ENCODE results near the gene ZNF414. TPM values are rescaled to one million over a fixed set of nuclear protein-coding genes. Genes with fewer than 3 reads are reported as not detected.

Gene ZNF414
- total RNA-seq, 2 experiments from 2014 or later: 21.6 to 24.0 TPM

DNA sequence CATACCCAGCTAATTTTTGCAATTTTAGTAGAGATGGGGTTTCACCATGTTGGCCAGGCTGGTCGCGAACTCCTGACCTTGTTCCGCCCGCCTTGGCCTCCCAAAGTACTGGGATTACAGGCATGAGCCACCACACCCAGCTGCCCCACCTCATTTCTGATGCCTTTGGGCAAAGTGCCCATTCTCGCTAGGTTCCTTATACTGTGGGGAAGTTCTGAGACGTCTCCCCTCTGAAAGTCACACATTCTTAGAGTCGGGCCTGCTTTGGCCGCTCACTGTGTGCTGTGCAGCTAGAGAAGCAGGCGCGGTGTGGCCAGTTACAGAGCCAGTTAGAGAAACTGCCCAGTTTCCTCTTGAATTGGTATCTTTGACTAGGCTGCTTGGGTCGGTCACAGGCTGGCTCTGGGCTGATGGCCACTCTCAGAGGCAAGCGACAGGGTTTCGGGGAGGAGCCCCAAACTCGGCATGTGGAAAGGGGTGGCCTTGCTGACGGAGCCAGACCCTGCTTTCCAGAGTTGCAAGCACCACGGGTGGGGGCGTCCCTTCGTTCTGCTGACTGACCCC is 29.6 kb downstream of the ZNF414 start:
- no peak overlapping the region for H3K27ac Mint-ChIP-seq
- TF ChIP-seq, protein P1, sequence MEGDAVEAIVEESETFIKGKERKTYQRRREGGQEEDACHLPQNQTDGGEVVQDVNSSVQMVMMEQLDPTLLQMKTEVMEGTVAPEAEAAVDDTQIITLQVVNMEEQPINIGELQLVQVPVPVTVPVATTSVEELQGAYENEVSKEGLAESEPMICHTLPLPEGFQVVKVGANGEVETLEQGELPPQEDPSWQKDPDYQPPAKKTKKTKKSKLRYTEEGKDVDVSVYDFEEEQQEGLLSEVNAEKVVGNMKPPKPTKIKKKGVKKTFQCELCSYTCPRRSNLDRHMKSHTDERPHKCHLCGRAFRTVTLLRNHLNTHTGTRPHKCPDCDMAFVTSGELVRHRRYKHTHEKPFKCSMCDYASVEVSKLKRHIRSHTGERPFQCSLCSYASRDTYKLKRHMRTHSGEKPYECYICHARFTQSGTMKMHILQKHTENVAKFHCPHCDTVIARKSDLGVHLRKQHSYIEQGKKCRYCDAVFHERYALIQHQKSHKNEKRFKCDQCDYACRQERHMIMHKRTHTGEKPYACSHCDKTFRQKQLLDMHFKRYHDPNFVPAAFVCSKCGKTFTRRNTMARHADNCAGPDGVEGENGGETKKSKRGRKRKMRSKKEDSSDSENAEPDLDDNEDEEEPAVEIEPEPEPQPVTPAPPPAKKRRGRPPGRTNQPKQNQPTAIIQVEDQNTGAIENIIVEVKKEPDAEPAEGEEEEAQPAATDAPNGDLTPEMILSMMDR (IDR thresholded peaks at IDR 0.05): no peak
- CTCF ChIA-PET: interaction anchor here (1.1 kb wide), 1 partner anchor 130 kb away, joined by 3 read pairs; no protein-coding TSS in a partner anchor
- peaks cover 75% of the 10 kb centered on the region for H3K36me3 Mint-ChIP-seq (ENCODE audit: low read depth)
- intact Hi-C loops (cut with micrococcal nuclease): no loop called here
- no peak overlapping the region for H3K4me3 Mint-ChIP-seq
- ATAC-seq (no peak), DNase-seq (no peak)
- no peaks in the 10 kb centered on the region for H3K27me3 Mint-ChIP-seq
- no peaks in the 10 kb centered on the region for H3K9me3 Mint-ChIP-seq
- H3K4me1 Mint-ChIP-seq (ENCODE audit: low read depth): peaks cover 59% of the 10 kb centered on the region
- POLR2A ChIA-PET: no interaction called here

DNA sequence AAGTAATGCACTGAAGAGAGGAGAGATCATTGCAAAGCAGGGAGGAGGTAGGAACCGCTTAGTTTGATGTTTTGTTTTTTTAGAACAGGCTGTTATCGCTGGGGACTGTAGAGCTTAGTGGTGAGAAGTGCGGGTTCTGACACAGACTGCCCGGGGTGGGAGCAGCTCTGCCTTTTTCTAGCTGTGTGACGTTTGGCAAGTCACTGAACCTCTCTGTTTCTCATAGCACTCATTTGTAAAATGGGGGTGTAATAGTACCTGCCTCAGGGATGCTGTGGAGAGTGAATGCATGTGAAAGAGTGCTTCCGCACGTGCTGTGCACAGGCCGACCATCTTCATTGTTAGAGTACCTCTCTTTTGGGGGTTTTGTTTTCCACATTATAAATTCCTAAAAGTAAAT is 30.8 kb downstream of the ZNF414 start:
- H3K36me3 Mint-ChIP-seq (ENCODE audit: low read depth): peaks cover 76% of the 10 kb centered on the region
- H3K27ac Mint-ChIP-seq: peak overlapping the region; percentile 53
- intact Hi-C loops (cut with micrococcal nuclease): no loop called here
- H3K4me1 Mint-ChIP-seq (ENCODE audit: low read depth): peaks cover 69% of the 10 kb centered on the region
- ATAC-seq (no peak), DNase-seq (no peak)
- ChIA-PET POLR2A (interaction anchor here (0.6 to 1.9 kb wide), 6 partner anchors 9 to 119 kb away, joined by 3 to 5 read pairs (median 4); partner anchors contain the start of genes ANGPTL4 and ZNF414), CTCF (interaction anchor here (0.9 to 5.3 kb wide), 3 partner anchors 70 to 129 kb away, joined by 3 to 31 read pairs (median 3); partner anchors contain the start of gene MARCHF2)
- H3K27me3 Mint-ChIP-seq: no peaks in the 10 kb centered on the region
- TF ChIP-seq, protein P1 (IDR thresholded peaks at IDR 0.05): no peak
- no peaks in the 10 kb centered on the region for H3K9me3 Mint-ChIP-seq
- H3K4me3 Mint-ChIP-seq: no peak overlapping the region

DNA sequence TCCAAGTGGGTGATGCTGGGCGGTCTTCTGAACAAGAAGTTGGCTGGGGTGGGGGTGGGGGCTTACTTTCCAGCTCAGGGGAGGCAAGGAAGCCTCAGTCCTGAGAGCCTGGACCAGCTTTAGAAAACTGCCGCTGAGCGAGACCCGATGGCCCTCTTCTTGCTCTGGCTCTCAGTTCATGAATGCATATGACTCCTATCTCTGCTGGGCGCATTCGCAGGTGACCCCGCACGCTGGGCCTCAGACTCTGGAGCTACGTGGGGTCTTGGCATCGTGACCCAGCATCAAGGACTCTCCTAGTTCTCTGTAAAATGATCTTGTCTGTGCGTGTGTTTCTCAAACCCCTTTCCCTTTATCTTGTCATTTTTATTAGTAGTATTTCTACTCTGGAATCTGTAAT is 31.3 kb downstream of the ZNF414 start:
- Mint-ChIP-seq H3K27me3 (no peaks in the 10 kb centered on the region), H3K27ac (peak overlapping the region; percentile 53), H3K4me1 (ENCODE audit: low read depth) (peaks cover 69% of the 10 kb centered on the region), H3K9me3 (no peaks in the 10 kb centered on the region), H3K36me3 (ENCODE audit: low read depth) (peaks cover 76% of the 10 kb centered on the region), H3K4me3 (no peak overlapping the region)
- TF ChIP-seq, protein P1 (IDR thresholded peaks at IDR 0.05): no peak
- POLR2A ChIA-PET: interaction anchor here (1.0 to 2.5 kb wide), 6 partner anchors 20 to 118 kb away, joined by 3 to 13 read pairs (median 4); partner anchors contain the start of genes ANGPTL4, HNRNPM and ZNF414
- CTCF ChIA-PET: interaction anchor here (0.9 to 5.3 kb wide), 4 partner anchors 11 to 97 kb away, joined by 3 to 31 read pairs (median 3); partner anchors contain the start of gene MARCHF2
- ATAC-seq: no peak
- no peak for DNase-seq
- intact Hi-C loops (cut with micrococcal nuclease): no loop called here

DNA sequence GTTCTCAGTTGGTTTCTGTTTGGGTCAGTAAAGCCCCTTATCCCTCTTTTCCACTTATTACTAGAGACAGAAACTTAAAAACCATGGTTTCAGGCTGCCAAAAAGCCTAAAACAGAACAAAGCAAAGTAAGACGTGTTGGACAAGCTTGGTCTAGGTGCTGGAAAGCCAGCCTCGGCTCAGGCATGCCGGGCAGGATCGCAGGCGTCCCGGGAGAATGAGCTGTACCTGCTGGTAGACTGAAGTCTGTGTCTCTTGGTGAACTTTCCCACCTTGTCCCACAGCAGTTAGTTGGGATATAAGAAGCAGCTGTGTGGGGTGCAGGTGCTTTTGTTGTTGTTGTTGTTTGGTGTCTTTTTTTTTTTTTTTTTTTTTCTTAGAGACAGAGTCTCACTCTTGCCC is 32.4 kb downstream of the ZNF414 start:
- no peaks in the 10 kb centered on the region for H3K9me3 Mint-ChIP-seq
- ChIA-PET POLR2A (interaction anchor here (1.6 to 2.5 kb wide), 3 partner anchors 19 to 36 kb away, joined by 3 to 13 read pairs (median 5); partner anchors contain the start of genes HNRNPM and ZNF414), CTCF (interaction anchor here (0.9 to 5.3 kb wide), 5 partner anchors 13 to 98 kb away, joined by 3 to 31 read pairs (median 3); no protein-coding TSS in a partner anchor)
- intact Hi-C loops (cut with micrococcal nuclease): no loop called here
- ATAC-seq (peak; percentile 25), DNase-seq (no peak)
- TF ChIP-seq, protein P1 (IDR thresholded peaks at IDR 0.05): no peak
- peaks cover 68% of the 10 kb centered on the region for H3K4me1 Mint-ChIP-seq (ENCODE audit: low read depth)
- H3K27me3 Mint-ChIP-seq: no peaks in the 10 kb centered on the region
- peaks cover 75% of the 10 kb centered on the region for H3K36me3 Mint-ChIP-seq (ENCODE audit: low read depth)
- no peak overlapping the region for H3K4me3 Mint-ChIP-seq
- peak overlapping the region; percentile 72 for H3K27ac Mint-ChIP-seq

DNA sequence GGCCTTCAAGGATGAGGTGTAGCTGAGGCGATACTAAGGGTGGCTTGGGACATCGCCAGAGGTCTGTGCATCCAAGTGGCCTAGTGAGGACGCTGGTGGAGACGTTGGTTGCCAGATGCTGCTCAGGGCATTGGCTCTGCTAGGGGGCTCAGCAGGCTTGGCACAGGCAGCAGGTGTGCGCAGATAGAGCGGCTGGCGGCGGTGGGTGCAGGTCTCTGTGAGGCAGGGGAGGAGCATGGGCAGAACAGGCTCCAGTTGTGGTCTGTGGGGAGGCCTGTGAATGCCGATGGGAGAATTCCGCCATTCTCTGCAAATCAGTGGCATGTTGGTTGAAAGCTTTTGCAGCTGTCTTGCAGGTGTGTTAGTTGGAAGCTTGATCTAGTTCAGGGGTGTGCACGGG is 32.8 kb downstream of the ZNF414 start:
- H3K4me1 Mint-ChIP-seq (ENCODE audit: low read depth): peaks cover 68% of the 10 kb centered on the region
- CTCF ChIA-PET: interaction anchor here (1.1 to 5.3 kb wide), 3 partner anchors 13 to 99 kb away, joined by 3 to 31 read pairs (median 3); no protein-coding TSS in a partner anchor

More for the DNA sequence above, 32.8 kb downstream of the ZNF414 start:
- ATAC-seq (peak; percentile 25), DNase-seq (no peak)
- Mint-ChIP-seq H3K36me3 (ENCODE audit: low read depth) (peaks cover 74% of the 10 kb centered on the region), H3K9me3 (no peaks in the 10 kb centered on the region), H3K27ac (peak overlapping the region; percentile 72), H3K4me3 (no peak overlapping the region), H3K27me3 (no peaks in the 10 kb centered on the region)
- TF ChIP-seq, protein P1 (IDR thresholded peaks at IDR 0.05): no peak
- intact Hi-C loops (cut with micrococcal nuclease): no loop called here
- POLR2A ChIA-PET: interaction anchor here (1.9 to 2.5 kb wide), 2 partner anchors 19 to 35 kb away, joined by 5 to 13 read pairs; partner anchors contain the start of gene HNRNPM
